GM12874 (cell line): Measurements from ENCODE around the gene PLCB3.

Experiments used
- TF ChIP-seq, protein P1 (sequence below): IDR thresholded peaks from 2 replicates; pipeline ENCODE4 v1.5.1; 2011; ENCODE audit warnings: low read depth, mild to moderate bottlenecking, control low read depth, low read length, moderate library complexity; ENCODE audit not compliant: insufficient read depth

Gene PLCB3

DNA sequence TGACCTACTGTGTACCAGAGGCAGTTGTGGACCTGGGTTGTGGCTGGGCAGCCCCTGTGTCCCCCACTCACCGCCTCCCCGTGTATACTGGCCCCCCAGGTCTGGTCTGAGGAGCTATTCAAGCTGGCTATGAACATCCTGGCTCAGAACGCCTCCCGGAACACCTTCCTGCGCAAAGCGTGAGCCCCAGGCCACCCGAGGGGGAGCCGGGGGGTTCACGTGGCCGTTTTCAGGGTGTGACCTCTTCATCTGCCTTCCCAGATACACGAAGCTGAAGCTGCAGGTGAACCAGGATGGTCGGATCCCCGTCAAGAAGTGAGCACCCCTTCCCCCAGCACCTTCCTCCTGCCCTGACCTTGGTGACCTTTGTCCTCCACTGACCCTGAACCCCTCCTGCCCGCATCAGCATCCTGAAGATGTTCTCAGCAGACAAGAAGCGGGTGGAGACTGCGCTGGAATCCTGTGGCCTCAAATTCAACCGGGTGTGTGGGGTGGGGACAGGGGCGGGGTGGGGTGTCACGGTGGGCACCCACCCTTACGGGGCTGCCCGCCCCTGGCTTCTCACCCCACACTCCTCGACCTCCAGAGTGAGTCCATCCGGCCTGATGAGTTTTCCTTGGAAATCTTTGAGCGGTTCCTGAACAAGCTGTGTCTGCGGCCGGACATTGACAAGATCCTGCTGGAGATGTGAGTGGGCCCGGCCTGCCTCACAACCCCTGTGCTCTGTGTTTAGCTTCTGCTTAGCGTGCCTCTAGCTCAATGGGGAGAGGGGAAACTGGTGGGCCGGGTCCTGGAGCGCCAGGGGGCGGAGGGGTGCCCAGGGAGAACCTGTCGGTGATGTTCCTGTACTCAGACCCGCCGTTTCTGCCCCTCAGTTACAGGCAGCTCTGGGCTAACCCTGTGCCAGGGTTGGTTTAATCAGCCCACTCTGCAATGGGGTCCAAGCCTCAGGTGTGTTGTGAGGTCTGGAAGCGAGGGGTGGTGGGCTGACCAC lies 4.1 kb downstream of the PLCB3 start:
- TF ChIP-seq, protein P1, sequence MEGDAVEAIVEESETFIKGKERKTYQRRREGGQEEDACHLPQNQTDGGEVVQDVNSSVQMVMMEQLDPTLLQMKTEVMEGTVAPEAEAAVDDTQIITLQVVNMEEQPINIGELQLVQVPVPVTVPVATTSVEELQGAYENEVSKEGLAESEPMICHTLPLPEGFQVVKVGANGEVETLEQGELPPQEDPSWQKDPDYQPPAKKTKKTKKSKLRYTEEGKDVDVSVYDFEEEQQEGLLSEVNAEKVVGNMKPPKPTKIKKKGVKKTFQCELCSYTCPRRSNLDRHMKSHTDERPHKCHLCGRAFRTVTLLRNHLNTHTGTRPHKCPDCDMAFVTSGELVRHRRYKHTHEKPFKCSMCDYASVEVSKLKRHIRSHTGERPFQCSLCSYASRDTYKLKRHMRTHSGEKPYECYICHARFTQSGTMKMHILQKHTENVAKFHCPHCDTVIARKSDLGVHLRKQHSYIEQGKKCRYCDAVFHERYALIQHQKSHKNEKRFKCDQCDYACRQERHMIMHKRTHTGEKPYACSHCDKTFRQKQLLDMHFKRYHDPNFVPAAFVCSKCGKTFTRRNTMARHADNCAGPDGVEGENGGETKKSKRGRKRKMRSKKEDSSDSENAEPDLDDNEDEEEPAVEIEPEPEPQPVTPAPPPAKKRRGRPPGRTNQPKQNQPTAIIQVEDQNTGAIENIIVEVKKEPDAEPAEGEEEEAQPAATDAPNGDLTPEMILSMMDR, result no peak

DNA sequence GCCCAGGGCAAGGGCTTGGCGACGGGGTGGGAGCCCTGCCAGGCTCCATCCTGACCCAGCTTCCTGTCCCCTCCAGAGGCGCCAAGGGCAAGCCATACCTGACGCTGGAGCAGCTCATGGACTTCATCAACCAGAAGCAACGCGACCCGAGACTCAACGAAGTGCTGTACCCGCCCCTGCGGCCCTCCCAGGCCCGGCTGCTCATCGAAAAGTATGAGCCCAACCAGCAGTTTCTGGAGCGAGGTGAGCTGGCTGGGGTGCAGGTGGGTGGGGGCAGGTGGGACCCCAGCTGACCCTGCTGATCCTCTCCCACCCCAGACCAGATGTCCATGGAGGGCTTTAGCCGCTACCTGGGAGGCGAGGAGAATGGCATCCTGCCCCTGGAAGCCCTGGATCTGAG lies 5.0 kb downstream of the PLCB3 start:
- TF ChIP-seq, protein P1, result no peak

DNA sequence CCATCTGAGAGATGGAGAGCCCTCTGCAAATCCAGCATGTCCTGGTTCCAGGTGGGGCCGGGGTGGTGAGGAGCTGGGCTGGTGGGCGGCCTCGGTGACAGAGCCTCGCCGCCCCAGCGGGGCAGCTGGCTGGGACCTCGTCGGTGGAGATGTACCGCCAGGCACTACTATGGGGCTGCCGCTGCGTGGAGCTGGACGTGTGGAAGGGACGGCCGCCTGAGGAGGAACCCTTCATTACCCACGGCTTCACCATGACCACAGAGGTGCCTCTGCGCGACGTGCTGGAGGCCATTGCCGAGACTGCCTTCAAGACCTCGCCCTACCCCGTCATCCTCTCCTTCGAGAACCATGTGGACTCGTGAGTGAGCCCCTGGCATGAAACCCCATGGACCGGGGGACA lies 7.0 kb downstream of the PLCB3 start:
- TF ChIP-seq, protein P1, result no peak

- TF ChIP-seq, protein P1, result no peak
Observed at GRCh38 chr11:64258946-64259532, 7.7 kb downstream of the PLCB3 start.

GRCh38 chr11:64259533-64260067 lies 8.3 kb downstream of the PLCB3 start:
- TF ChIP-seq, protein P1, result no peak

GRCh38 chr11:64260147-64260708 lies 8.9 kb downstream of the PLCB3 start:
- TF ChIP-seq, protein P1, result no peak

GRCh38 chr11:64261556-64262080 lies 10.3 kb downstream of the PLCB3 start:
- TF ChIP-seq, protein P1, result no peak
